HuH-7.5 (cell line): Measurements from ENCODE around the gene SCGN.
"Not testable (repeated sequence)": the region's sequence is repeated elsewhere in the genome, so short reads cannot be mapped to it uniquely, and the experiment has no call there.

Experiments used
- DNase-seq: peaks from one replicate; pipeline ENCODE4 v3.0.0; 2011; ENCODE audit warnings: low spot score

The SCGN gene

DNA sequence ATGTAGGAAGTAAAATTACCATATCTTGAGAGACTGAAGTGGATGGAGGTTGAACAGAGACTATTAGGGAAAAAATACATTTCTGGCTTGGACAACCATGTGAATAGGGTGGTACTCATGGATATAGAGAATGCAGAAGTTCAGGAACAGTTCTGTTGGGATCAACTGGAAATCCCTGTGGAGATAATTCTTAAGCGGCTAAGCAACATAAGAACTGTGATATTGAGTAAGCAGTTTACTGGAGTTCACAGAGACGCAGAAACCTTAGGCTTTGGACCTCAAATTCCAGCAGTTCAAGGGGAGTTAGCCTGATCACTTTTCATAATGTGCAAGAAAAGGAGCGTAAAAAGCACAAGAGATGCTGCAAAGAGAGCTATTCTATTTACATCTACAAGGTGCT lies 78.9 kb downstream of the SCGN start:
- no peak for DNase-seq

DNA sequence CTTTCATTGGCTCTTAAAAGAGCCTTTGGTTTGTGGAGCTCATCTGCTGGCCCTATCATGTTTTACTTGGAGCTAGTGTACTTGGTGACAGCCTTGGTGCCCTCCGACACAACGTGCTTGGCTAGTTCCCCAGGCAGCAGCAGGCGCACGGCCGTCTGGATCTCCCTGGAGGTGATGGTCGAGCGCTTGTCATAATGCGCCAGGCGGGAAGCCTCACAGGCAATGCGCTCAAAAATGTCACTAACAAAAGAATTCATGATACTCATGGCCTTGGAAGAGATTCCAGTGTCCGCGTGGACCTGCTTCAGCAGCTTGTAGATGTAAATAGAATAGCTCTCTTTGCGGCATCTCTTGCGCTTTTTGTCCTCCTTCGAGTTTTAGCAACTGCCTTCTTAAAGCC lies 79.7 kb downstream of the SCGN start:
- no peak for DNase-seq

GRCh38 chr6:25732468-25733198 lies 80.6 kb downstream of the SCGN start:
- no peak for DNase-seq

DNA sequence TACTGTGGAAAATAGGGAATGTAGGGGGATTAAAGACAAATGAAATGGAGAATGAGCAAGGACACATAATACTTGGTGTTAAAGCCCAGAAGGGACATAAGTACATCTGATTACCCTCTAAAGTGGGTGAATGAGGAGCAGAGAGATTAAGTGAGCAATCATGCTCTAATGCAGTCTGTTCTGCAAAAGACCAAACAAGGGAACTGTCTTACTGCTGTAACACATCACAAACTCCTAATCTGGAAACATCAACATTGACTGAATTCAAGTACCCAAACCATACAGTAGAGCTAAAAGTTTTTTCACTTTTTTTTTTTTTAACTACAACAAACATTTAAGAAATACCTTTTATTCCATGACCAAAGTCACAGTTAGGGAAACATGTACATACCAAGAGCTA lies 83.2 kb downstream of the SCGN start:
- no peak for DNase-seq

GRCh38 chr6:25743868-25744267 lies 91.9 kb downstream of the SCGN start:
- no peak for DNase-seq

DNA sequence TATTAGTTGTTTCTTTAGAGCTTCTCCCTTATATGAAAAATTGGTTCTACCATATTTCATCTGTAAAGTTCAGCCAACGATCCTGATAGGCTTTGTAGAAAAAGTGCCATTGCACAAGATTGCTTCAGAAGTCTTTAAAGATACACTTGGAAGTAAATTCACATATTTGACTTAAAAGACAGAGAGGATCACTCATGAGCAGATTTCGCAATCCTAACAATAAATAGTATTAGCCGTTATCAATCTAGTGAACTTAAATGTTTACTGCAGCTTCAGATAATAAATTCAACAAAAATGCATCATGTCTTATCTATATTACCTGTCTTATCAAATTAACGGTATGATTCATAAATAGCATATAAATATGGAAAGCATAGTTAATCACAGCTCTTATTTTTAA lies 93.8 kb downstream of the SCGN start:
- no peak for DNase-seq

GRCh38 chr6:25746968-25747367 lies 95.0 kb downstream of the SCGN start:
- no peak for DNase-seq

- DNase-seq, result no peak
These were observed 95.5 kb downstream of the SCGN start for GRCh38 chr6:25747477-25747876.

GRCh38 chr6:25748049-25748448 lies 96.0 kb downstream of the SCGN start:
- DNase-seq, result no peak

- DNase-seq, result not testable (repeated sequence)
These were observed 96.8 kb downstream of the SCGN start for GRCh38 chr6:25748601-25749517.

GRCh38 chr6:25749837-25750236 lies 97.8 kb downstream of the SCGN start:
- DNase-seq, result no peak

- no peak for DNase-seq
These were observed 98.9 kb downstream of the SCGN start for GRCh38 chr6:25750906-25751305.
